HG03135 (cell line): ENCODE data around the gene ZCCHC13.
"Not testable (repeated sequence)": the region's sequence is repeated elsewhere in the genome, so short reads cannot be mapped to it uniquely, and the experiment has no call there.

Source experiments
- ATAC-seq: cut with Tn5 transposase; IDR thresholded peaks from one replicate; pipeline ENCODE4 v1.9.1; 2021; ENCODE audit warnings: mild to moderate bottlenecking, moderate library complexity; ENCODE audit not compliant: unreplicated experiment

The ZCCHC13 gene

DNA sequence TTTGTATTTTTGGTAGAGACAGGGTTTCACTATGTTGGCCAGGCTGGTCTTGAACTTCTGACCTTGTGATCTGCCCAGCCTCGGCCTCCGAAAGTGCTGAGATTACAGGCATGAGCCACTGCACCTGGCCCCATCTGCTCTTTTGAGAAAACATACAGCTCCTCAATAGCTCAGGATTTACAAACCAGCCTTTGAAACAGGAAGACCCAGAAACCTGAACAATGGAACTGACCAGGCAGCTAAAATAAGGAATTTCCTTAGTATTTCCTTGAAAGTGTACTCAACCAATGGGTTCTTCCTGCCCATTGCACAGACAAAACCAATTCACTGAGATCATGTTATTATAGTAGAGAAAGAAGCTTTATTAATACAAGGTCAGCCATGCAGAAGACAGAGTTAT, 15.3 kb downstream of the ZCCHC13 start:
- ATAC-seq, result not testable (repeated sequence)

DNA sequence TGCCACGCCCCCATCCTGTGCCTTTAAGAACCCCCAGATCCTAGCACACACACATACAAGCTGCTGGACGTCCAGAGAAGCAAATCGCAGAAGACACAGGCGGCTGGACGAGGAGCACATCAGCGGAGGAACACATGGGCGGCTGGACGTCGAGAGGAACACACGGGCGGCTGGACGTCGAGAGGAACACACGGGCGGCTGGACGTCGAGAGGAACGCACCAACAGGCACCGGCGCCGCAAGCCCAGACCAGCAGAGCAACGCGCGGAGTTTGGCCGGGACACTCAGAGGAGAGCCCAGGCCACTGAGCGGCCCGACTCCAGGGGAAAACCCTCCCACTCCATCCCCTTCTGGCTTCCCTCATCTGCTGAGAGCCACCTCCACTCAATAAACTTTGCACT, 17.2 kb downstream of the ZCCHC13 start:
- no peak for ATAC-seq

DNA sequence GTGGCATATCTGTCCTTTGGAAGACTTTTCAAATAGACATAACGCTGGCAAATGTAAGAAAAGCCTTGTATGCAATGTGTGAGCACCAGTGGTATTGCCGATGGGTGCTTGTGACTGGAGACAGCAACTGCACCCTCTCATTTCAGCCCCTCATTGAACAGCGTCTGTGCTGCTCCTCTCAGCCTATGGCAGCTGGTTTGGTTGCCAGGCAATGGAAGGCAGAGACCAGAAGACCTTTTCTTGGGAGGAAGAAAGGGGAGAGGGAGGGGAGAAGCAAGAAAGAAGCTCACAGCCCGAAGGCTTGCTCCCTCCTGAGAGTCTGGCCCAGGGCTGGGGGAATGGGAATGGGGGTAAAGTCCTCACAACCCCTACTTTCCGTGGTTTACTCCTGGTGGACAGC, 20.2 kb downstream of the ZCCHC13 start:
- ATAC-seq, result no peak

- no peak for ATAC-seq
These were observed 21.4 kb downstream of the ZCCHC13 start for GRCh38 chrX:74325130-74326059.

GRCh38 chrX:74338852-74339251, 34.9 kb downstream of the ZCCHC13 start:
- no peak for ATAC-seq

DNA sequence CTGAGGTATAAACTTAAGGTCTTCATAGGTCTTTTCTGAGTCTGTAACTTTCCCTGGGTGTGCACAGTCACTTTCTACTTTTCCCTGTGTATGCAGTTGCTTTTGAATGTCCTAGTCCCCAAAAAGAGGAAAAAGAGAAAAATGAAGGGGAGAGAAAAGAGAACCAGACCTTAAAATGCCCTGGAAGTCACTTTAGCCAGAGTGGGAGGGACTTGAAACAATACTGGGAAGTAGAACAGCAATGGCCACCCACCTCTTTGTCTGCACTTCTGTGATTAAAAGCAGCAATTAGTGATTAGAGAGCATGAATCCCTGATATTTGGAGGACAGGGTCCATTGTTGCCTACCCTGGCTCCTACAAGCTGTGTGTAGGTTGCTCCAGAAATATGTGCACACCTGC, 36.1 kb downstream of the ZCCHC13 start:
- no peak for ATAC-seq

DNA sequence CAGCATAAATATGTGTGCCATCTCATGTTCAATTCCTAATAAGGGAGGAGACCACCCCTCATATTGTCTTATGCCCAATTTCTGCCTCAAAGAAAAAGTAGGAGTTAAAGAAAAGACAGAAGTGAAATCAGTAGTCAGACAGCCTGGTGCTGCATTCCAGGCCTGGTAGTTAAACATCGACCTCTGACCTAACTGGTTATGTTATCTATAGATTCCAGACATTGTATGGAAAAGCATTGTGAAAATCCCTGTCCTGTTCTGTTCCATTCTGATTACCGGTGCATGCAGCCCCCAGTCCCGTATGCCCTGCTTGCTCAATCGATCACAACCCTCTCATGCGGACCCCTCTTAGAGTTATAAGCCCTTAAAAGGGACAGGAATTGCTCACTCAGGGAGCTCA, 38.2 kb downstream of the ZCCHC13 start:
- not testable (repeated sequence) for ATAC-seq

DNA sequence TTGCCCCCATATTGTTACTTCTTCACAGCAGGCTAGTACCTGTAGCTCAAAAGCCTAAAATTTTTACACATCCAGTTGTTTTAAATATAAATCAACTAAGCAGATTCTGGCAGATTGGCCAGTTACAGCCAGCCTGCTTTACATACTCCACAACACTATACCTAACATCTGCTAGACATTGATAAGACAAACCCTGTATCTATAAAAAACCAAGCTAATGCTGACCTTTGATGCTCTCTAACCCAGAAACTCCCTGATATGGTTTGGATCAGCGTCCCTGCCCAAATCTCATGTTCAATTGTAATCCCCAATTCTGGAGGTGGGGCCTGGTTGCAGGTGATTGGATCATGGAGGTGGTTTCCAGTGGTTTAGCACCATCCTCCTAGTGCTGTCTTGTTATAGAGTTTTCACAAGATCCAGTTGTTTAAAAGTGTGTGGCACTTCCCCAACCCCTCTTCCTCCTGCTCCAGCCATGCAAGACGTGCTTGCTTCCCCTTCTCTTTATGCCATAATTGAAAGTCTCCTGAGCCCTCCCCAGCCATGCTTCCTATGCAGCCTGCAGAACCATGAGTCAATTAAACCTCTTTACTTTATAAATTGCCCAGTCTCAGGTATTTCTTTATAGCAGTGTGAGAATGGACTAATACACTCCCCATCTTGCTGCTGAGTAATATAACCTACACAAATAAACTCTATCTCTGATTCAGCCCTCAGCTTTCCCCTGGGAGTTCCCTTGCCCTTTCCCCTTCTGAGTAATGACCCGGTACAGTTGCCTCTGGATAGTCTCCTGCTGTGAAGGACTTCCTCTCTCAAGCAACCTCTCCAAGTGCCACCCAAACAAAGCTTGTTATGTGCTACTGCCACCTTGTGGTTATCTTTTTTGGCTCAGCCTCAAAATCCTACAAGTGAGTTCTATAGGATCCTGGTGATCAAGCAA, 39.6 kb downstream of the ZCCHC13 start:
- ATAC-seq, result peak; percentile 76

DNA sequence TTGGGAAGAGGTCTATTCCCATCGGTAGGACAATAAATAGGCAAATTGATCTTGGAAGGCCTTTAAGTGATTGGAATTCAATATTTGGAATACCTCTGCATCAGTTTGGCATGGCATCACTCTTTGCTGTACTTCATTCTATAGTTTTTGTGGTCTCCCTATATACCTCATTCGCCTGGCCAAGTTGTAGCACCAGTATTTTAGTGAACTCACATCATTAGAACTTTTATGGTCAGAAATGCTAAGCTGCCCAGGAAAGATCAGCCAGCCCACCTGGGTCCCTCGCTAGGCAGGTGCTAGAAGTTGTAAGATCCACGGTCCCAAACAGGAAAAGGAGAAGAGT, 40.3 kb downstream of the ZCCHC13 start:
- ATAC-seq, result no peak

DNA sequence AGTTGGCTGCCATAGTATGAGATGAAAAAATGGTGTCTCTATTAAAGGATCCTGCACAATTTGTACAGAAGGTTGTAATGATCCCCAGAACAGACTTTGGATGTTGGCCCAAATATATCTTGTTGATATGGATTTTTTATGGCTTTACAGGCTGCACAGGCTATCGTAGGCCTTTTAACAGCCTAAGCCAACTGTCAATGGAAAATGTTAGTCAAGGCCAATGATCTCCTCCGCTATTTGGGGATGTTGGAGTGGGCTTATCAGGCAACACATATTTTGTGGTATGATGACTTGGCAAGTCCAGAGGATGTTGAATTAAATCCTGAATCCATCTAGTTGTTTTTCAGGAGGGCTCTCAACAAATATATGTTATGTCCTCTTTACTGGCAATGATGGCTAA, 42.1 kb downstream of the ZCCHC13 start:
- ATAC-seq, result no peak

- ATAC-seq, result no peak
These were observed 45.4 kb downstream of the ZCCHC13 start for GRCh38 chrX:74349387-74349786.

- no peak for ATAC-seq
These were observed 47.8 kb downstream of the ZCCHC13 start for GRCh38 chrX:74351760-74352159.

DNA sequence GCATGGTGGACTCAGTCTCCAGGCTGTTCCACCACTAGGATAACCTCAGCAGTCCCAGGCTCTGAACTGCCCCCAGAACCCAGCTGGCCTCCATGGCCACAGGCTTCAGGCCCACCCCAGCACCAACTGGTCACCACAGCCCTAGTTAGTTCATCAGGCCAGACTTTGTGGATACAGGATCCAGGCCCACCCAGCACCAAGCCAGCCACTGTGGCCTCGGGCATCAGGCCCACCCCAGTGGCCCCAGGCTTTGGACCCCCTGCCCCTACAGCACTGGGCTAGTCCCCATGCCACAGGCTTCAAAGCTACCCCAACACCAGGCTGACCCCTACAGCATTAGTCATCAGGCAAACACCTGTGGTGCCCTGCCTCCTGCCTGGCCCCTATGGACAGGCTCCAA, 50.0 kb downstream of the ZCCHC13 start:
- ATAC-seq, result no peak
